Stimulated activated effector memory CD8-positive, alpha-beta T cell treated with anti-CD3 and anti-CD28 coated beads, Interleukin-12 subunit alpha, Interleukin-12 subunit beta, amount 100 ng/mL, for 72 hours (primary cell): ENCODE results near the gene PTOV1.

ENCODE experiments used
- ATAC-seq: fragments of 150-1000 bp; cut with Tn5 transposase; 2 replicates; pipeline ENCODE4 v1.10.0; 2021
- DNase-seq, 2 donors: peaks; one replicate each; pipeline ENCODE4 v3.0.0; 2021 to 2022; ENCODE audit warnings: low spot score in 2 of 2
- H3K27ac Mint-ChIP-seq: one replicate; pipeline ENCODE4 v1.8.0; 2022; ENCODE audit warnings: mild to moderate bottlenecking, mixed read lengths
- H3K36me3 Mint-ChIP-seq: one replicate; pipeline ENCODE4 v1.8.0; 2022; ENCODE audit warnings: mild to moderate bottlenecking, mixed read lengths
- H3K4me1 Mint-ChIP-seq: one replicate; pipeline ENCODE4 v1.8.0; 2022; ENCODE audit warnings: mixed read lengths
- H3K4me3 Mint-ChIP-seq: one replicate; pipeline ENCODE4 v1.8.0; 2022; ENCODE audit warnings: mild to moderate bottlenecking, mixed read lengths
- H3K9me3 Mint-ChIP-seq: one replicate; pipeline ENCODE4 v1.8.0; 2022; ENCODE audit warnings: mixed read lengths

The PTOV1 gene

DNA sequence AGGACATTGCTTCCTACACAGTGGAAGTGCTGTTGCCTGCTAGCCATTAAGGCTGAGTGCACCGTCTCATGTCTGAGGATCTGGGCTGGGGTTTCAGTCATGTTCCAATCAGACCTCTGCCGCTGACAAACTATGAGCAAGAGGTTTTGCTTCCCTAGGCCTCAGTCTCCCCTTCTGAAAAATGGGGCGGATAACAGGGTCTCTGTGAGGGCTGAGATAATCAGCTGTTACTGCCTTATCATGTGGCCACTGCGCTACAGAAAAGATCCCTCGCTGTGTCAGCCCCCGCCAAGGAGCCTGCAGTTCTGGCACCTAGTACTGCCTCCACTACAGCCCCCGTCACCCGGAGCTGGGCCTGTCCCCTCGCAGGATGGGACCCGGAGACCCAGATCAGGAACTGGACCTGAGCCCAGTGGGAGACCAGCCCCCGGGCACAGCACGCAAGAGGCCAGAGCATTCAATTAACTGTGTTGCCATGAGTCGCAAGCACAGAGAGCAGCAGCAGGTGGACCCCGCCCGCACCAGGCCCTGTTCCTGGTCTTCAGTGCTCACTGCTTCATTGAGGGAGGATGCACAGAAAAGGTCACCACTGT is 19.4 kb downstream of the PTOV1 start:
- Mint-ChIP-seq H3K4me3 (no peak overlapping the region), H3K36me3 (peaks cover 44% of the 10 kb centered on the region), H3K27ac (no peak overlapping the region), H3K4me1 (peaks cover 41% of the 10 kb centered on the region), H3K9me3 (no peaks in the 10 kb centered on the region)
- DNase-seq (no peak), ATAC-seq (no peak)

DNA sequence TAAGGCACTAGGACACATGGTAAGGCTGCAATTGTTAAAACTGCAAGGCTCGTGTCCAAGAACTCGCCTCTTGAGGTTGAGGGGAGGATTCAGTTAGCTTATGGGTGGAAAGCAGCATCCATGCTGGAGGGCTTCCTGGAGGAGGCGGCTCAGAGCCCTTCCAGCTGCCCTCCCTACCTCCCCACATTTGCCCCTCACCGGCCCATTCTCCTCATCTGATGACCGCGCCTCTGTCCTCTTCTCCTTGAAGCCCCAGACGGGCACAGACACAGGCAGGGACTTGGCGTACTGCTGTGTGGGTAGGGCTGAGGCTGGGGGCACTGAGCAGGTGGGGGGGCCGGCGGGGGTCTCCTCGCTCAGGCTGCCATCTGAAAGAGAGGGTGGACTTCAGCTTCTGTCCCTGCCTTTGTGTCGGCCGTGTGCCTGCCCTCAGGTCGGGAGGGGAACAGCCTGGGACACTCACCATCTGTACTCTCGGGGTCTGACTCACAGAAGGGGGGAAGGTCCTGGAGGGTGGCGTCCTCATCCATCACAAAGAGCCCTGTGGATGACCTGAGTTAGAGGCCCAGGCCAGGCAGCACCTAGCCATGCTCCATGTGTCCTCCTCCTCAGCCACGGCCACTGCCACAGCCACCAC is 20.5 kb downstream of the PTOV1 start:
- Mint-ChIP-seq H3K27ac (peak overlapping the region; percentile 83), H3K4me3 (peak overlapping the region; percentile 27), H3K4me1 (peaks cover 47% of the 10 kb centered on the region), H3K9me3 (no peaks in the 10 kb centered on the region), H3K36me3 (peaks cover 34% of the 10 kb centered on the region)
- DNase-seq (no peak), ATAC-seq (no peak)

DNA sequence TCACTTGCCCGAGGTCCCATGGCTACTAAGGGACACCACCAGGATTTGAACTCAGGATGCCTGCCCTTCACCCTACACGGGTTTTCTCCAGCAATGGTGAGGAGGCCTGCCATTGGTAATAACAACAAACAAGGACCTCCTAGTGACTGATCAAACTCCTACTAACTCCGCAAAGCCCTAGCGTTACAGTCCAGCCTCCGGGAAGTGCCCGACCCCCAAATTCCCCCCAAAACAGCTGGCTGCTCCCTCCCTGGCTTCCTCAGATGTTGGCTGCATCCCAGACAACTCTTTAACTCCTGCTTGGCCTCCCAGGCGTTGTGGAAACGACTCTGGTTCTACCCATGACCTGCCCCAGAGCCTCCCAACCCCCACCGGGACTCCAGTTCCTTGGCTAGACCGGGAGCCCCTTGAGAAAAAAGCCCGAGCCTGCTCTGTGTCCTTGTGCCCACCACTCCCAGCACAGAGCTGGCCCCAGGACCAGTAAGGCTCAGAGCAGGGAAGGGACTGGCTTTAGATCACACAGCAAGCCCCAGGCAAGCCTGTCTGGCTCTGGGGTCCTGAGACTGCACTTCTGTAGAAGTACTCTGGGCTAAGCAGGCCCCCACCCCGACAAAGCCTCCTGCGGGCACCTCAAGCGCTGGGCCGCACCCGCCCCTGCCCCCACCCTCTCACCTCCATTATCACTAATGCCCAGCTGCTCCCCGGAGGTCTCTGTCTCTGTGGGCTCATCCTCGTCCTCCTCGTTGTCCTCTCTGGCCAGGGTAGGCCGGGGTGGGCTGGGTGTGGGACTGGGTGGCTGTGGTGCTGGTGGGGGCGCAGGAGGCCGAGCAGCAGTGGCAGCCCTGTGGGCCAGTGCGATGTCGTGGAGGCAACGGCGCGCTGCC is 21.5 kb downstream of the PTOV1 start:
- ATAC-seq (no peak), DNase-seq (no peak)
- peaks cover 47% of the 10 kb centered on the region for H3K4me1 Mint-ChIP-seq
- peak overlapping the region; percentile 27 for H3K4me3 Mint-ChIP-seq
- H3K9me3 Mint-ChIP-seq: no peaks in the 10 kb centered on the region
- peak overlapping the region; percentile 83 for H3K27ac Mint-ChIP-seq
- peaks cover 23% of the 10 kb centered on the region for H3K36me3 Mint-ChIP-seq

DNA sequence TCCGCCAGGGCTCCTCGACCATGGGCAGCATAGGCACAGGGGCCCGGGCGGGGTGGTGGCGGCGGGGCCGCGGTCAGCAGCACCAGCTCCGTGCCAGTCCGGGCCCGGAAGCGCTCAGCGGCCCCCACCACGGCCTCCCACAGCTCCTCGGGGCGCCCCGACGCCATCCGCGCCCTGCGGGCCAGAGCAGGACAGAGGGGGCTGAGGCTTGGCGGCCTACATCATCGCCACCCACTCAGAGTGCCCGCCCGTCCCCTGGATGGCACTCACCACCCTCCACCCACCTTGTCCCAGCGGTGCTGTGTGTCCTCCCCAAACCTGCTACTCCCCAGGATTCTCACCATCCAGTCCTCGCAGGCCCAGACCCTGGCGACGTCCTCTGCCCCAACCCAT is 22.2 kb downstream of the PTOV1 start:
- ATAC-seq (no peak), DNase-seq (no peak)
- Mint-ChIP-seq H3K36me3 (peaks cover 17% of the 10 kb centered on the region), H3K27ac (no peak overlapping the region), H3K4me1 (peaks cover 51% of the 10 kb centered on the region), H3K9me3 (no peaks in the 10 kb centered on the region), H3K4me3 (no peak overlapping the region)

DNA sequence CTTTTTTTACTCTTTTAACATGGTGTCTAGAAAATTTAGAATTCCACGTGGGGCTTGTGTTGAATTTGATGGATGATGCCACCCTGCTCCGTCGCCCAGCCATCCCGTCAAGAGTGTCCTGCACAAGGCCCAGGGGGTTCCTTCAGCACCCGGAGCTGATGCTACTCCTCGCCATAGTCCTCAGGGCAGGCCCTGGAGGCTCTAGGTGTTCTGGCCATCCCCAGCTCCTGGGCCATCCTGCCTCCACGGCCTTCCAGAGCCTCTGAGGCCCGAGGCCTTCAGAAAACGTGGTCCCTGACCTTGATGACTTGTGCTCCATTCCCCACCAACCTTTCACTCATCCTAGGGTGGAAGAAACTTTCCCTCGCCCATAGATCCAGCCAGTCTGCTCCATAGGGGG is 22.9 kb downstream of the PTOV1 start:
- peaks cover 14% of the 10 kb centered on the region for H3K36me3 Mint-ChIP-seq
- H3K9me3 Mint-ChIP-seq: no peaks in the 10 kb centered on the region
- no peak for DNase-seq
- ATAC-seq: no peak
- H3K4me3 Mint-ChIP-seq: no peak overlapping the region
- peaks cover 58% of the 10 kb centered on the region for H3K4me1 Mint-ChIP-seq
- peak overlapping the region; percentile 56 for H3K27ac Mint-ChIP-seq

DNA sequence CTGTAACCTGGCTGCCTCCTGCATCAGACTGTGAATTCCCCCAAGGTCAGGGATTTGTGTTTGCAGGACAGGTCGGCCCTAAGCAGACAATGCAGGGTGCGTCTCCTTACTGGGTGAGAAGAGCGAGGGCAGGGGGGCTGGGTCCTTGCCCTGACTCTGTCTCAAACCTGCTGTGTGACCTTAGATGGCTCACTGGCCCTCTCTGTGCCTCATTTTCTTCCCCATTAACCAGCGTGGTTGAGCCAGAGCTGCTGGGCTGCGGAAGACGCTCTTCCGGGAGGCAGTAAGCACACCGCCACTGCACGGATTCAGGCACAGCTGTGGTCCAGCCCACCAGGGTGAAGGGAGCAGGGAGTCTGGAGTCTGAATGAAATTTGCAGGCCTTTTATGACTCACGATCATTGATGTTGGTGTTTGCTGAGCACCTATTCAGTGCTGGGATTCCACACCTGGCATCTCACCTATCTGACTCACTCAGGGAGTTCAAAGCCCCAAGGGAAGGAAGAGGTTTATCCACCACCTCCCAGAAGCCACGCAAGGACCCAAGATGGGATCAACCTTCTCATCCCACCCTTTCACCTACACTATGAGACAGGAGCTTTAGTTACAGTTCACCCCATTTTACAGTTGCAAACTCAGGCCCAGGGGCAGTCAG is 23.7 kb downstream of the PTOV1 start:
- no peak for ATAC-seq
- H3K27ac Mint-ChIP-seq: peak overlapping the region; percentile 56
- no peaks in the 10 kb centered on the region for H3K9me3 Mint-ChIP-seq

DNA sequence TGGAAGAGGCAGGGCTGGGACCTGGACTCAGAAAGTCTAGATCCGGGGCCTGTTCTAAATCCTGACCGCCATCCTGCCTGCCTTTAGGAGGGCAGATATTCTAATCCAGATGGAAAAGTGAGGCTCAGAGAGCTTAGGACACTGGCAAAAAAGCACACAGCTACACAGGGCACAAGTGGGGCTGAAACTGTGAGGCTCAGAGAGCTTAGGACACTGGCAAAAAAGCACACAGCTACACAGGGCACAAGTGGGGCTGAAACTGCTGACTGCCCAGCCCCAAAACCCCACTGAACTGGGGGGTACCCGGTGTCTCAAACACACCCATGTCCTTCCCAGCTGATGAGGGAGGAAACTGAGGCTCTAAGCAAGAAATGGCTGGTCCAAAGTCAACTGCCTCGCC is 24.2 kb downstream of the PTOV1 start:
- H3K4me1 Mint-ChIP-seq: peaks cover 65% of the 10 kb centered on the region
- no peak overlapping the region for H3K27ac Mint-ChIP-seq
- ATAC-seq: no peak
- no peak overlapping the region for H3K4me3 Mint-ChIP-seq
- H3K36me3 Mint-ChIP-seq: peaks cover 14% of the 10 kb centered on the region
- no peaks in the 10 kb centered on the region for H3K9me3 Mint-ChIP-seq
- no peak for DNase-seq

More for the DNA sequence above, 23.7 kb downstream of the PTOV1 start:
- DNase-seq: no peak
- peaks cover 14% of the 10 kb centered on the region for H3K36me3 Mint-ChIP-seq
- no peak overlapping the region for H3K4me3 Mint-ChIP-seq
- peaks cover 66% of the 10 kb centered on the region for H3K4me1 Mint-ChIP-seq

DNA sequence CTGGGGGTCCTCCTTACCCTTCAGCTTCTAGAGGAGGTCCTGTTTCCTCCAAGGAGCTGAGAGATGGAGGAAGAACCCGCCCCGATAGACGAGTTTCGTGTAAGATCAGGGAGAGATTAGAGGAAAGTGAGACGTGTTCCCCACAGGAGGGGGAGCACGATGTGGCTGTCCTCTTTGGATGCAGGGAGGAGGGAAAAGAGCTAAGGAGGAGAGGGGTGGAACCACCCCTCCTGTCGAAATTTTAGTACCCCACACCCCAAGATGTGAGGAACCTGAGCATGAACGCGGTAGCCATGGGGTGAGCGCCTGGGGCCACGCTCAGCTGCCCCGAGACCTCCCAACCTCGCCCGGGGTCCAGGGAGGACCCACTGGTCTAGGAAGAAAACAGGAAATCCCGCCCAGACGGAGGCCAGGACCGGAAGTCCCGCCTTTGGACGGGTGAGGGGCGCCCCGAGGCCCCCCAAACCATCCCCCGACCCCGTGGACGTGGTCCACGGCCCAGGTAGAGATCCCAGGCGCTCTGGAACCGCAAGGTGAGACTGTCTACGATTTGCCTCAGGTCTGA is 25.0 kb downstream of the PTOV1 start:
- ATAC-seq (no peak), DNase-seq (no peak)
- Mint-ChIP-seq H3K4me1 (peaks cover 65% of the 10 kb centered on the region), H3K9me3 (no peaks in the 10 kb centered on the region), H3K27ac (no peak overlapping the region), H3K36me3 (peaks cover 14% of the 10 kb centered on the region), H3K4me3 (no peak overlapping the region)

DNA sequence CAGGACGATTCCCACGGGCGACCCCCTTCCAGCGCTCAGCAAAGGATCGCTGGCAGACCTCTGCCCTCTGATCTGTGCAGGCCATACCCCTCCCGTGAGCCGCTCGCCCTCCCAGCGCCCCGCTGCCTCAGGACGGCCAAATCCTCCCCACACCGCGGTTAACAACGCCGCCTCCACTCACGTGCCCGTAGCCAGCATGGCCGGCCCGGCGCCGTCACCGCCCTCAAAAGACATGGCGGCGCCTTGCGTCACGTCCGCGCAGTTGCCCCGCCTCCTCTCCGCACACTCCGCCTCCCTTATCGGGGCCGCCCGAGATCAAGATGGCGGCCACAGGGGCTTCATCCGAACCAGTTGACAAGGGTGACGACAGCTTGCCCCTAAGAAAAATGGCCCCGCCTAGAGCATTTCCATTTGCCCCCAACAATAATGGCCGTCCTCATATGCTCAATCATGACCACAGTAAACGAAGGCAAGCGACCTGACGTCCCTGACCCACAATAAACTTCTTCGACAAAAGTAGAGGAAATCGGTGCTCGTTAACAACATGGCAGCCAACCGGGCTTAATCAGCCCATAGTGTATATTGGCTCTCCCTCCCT is 25.6 kb downstream of the PTOV1 start:
- Mint-ChIP-seq H3K9me3 (no peaks in the 10 kb centered on the region), H3K27ac (no peak overlapping the region), H3K4me1 (peaks cover 64% of the 10 kb centered on the region), H3K36me3 (peaks cover 13% of the 10 kb centered on the region), H3K4me3 (no peak overlapping the region)
- DNase-seq: peak; percentile 91 to 97
- peak; percentile 71 for ATAC-seq

DNA sequence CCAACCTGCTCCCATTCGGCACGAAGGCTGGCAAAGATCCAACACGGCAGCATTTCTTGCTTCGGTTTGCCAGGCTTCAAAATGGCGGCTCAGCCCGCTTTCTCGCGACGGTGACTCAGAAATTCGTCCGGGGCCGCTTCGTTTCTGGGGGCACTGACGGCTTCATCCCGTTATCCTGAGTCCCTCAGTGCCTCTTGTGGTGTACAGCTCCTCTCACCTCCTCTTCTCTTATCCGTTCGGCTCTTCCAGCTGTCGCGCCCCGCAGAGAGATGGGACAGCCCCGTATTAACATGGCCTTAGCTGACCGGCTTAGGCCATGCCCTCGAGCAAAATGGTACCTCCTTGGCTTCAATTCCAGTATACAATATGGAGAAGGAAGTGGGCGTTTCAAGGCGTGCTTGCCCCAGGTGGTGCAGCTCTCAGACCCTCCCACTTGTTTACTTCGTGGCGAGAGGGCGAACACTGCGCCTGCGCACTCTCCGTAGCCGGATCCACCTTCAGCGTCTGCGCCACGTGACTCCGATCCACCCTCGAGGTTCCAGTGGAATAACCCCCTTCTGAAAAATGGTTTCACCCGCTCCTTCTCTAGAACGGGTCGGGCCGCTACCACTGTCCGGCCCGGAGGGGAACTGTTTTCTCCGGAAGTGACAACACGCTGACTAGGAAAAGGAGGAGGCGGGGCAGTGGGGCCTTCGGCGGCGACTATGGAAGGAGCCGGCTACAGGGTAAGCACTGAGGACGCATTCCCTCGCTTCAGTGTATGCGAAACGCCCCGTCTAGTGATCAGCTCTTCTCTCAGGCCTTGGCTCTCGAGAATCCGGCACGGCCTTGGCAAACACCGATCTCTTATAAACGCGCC is 26.3 kb downstream of the PTOV1 start, which contains the start of the genes AKT1S1 and TBC1D17:
TSS of gene AKT1S1 (minus strand) at position 336 of the 859 bp plus-strand sequence. CDS start 4,060 bp downstream, outside the sequence.
TSS of gene TBC1D17 (plus strand) at position 683 of the 859 bp plus-strand sequence. CDS start at position 705, 22 bp downstream.
- Mint-ChIP-seq H3K4me1 (peaks cover 62% of the 10 kb centered on the region), H3K36me3 (peaks cover 6% of the 10 kb centered on the region), H3K9me3 (no peaks in the 10 kb centered on the region), H3K27ac (no peak within 1 kb of the TSS), H3K4me3 (no peak within 1 kb of the TSS)
- ATAC-seq (peak; percentile 82), DNase-seq (peak; percentile 95 to 99)

DNA sequence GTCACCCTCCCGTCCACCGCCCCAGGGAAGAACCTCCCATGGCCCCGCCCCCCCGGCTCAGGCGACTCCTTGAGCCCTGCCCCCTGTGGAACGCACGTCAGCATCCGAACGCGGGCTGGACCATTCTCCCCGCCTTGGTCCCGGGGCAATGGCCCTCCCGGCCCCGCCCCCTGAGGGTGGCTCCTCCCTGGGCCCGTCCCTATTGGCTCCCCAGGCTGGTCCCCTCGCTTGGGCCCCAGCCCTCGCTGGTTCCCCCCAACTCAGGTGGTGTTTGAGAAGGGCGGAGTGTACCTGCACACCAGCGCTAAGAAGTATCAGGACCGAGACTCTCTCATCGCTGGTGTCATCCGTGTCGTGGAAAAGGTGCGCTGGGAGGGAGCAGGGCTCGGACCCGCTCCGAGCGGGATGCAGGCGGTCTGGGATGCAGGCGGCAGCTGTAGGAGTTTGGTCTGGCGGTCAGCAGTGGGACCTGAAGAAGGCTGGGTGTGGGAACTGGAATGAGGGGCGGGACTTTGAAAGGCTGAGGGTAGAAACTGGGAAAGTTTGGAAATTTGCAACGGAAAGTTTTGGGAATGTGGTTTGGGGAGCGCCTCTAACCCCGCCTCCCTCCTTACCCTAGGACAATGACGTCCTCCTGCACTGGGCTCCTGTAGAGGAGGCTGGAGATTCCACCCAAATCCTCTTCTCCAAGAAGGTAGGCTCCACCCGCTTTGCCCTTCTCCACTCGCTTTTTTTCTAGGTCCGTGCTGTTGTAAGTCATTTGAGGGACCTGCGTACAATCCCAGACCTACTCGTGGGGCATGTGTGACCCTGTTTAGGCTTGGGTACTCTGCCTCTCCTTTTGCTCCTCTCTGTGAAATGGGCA is 27.2 kb downstream of the PTOV1 start:
- Mint-ChIP-seq H3K27ac (no peak overlapping the region), H3K36me3 (no peaks in the 10 kb centered on the region), H3K4me1 (peaks cover 60% of the 10 kb centered on the region), H3K9me3 (no peaks in the 10 kb centered on the region), H3K4me3 (no peak overlapping the region)
- peak; percentile 81 for ATAC-seq
- peak in 1 of 2 donors; percentile 98 for DNase-seq

DNA sequence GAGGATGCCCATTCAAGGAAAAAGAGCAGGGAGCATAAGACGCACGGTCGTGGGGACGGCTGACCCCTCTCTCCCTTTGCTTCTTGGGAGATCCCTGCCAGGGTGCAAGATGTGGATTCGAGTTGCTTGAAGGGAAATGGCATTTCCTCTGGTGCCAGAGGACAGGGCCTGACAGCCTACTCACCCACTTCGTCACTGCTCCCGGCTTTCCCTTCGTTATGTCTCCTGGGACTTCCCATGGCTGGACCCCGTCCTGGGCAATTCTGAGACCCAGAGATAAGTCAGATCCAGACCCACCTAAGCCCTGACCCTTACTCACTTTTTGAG is 27.7 kb downstream of the PTOV1 start:
- no peak overlapping the region for H3K27ac Mint-ChIP-seq
- DNase-seq: no peak
- H3K9me3 Mint-ChIP-seq: no peaks in the 10 kb centered on the region
- peaks cover 66% of the 10 kb centered on the region for H3K4me1 Mint-ChIP-seq
- ATAC-seq: no peak
- H3K36me3 Mint-ChIP-seq: no peaks in the 10 kb centered on the region
- no peak overlapping the region for H3K4me3 Mint-ChIP-seq

DNA sequence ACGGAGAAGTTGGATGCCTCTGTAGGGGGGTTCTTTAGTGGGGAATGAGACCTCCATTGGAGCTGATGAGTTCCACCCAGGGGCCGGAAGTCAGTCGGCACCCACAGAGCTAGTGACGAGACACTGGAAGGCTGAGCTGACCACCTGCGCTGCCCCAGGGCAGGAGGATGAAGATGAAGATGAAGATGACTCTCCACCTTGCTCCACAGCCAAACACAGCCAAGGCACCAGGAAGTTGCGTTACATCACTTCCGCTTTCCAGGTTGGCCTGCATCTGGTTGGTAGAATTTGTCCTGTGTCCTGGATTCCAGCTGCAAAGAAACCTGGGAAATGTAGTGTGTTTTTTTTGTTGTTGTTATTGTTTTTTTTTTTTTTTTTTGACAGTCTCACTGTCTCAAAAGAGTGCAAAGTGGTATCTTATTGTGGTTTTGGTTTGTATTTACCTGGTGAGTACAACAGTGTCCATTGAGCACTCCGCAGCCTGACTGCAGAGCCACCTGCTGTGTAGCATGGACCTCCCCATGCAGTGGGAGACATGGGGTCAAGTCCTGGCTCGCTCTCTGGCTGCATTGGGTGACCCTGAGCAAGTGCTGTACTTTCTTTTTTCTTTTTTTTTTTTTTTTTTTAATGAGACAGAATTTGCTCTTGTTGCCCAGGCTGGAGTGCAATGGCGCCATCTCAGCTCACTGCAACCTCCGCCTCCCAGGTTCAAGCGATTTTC is 28.4 kb downstream of the PTOV1 start:
- ATAC-seq: no peak
- Mint-ChIP-seq H3K27ac (no peak overlapping the region), H3K36me3 (no peaks in the 10 kb centered on the region), H3K4me3 (no peak overlapping the region), H3K4me1 (peaks cover 59% of the 10 kb centered on the region), H3K9me3 (no peaks in the 10 kb centered on the region)
- DNase-seq: no peak
